MM.1S (cell line): ENCODE data around the gene ITGA11.

Experiments
- DNase-seq: peaks from one replicate; pipeline ENCODE4 v3.0.0-alpha.2; 2015
- H2AFZ ChIP-seq: fragments of 300-600 bp; sonication (generic); 2 replicates; pipeline ENCODE4 v1.6.0; 2016; ENCODE audit warnings: antibody characterized with exemption, low read length
- H3F3A ChIP-seq: fragments of 300-600 bp; sonication (generic); 2 replicates; pipeline ENCODE4 v1.6.1; 2016; ENCODE audit warnings: mild to moderate bottlenecking, antibody characterized with exemption, low read length, moderate library complexity, mixed read lengths; ENCODE audit not compliant: insufficient read depth
- H3K27ac ChIP-seq: fragments of 300-600 bp; sonication (generic); 2 replicates; pipeline ENCODE4 v1.5.1; 2016; ENCODE audit warnings: mild to moderate bottlenecking, low read length
- H3K27me3 ChIP-seq: fragments of 300-600 bp; sonication (generic); replicated peaks from 2 replicates; pipeline ENCODE4 v1.6.0; 2016; ENCODE audit warnings: low read length; ENCODE audit not compliant: insufficient read depth
- H3K36me3 ChIP-seq: fragments of 300-600 bp; sonication (generic); replicated peaks from 2 replicates; pipeline ENCODE4 v1.6.1; 2016; ENCODE audit warnings: mild to moderate bottlenecking, low read length, mixed read lengths; ENCODE audit not compliant: insufficient read depth
- H3K4me1 ChIP-seq: fragments of 300-600 bp; sonication (generic); 2 replicates; pipeline ENCODE4 v1.6.1; 2016; ENCODE audit warnings: low read length, mixed read lengths
- H3K4me2 ChIP-seq: fragments of 300-600 bp; sonication (generic); 2 replicates; pipeline ENCODE4 v1.6.0; 2016; ENCODE audit warnings: low read depth, low read length
- H3K4me3 ChIP-seq: fragments of 300-600 bp; sonication (generic); 2 replicates; pipeline ENCODE4 v1.5.1; 2016; ENCODE audit warnings: low read length, mixed read lengths
- H3K79me2 ChIP-seq: fragments of 300-600 bp; sonication (generic); 2 replicates; pipeline ENCODE4 v1.6.1; 2016; ENCODE audit warnings: mixed run types, low read length, mixed read lengths
- H3K9ac ChIP-seq: fragments of 300-600 bp; sonication (generic); 2 replicates; pipeline ENCODE4 v1.6.1; 2016; ENCODE audit warnings: low read length, mixed read lengths
- H3K9me2 ChIP-seq: fragments of 300-600 bp; sonication (generic); replicated peaks from 2 replicates; pipeline ENCODE4 v1.6.1; 2016; ENCODE audit warnings: mild to moderate bottlenecking, low read length, mixed read lengths; ENCODE audit not compliant: insufficient read depth
- H3K9me3 ChIP-seq: fragments of 300-600 bp; sonication (generic); replicated peaks from 2 replicates; pipeline ENCODE4 v1.6.1; 2016; ENCODE audit warnings: mild to moderate bottlenecking, low read length, mixed read lengths; ENCODE audit not compliant: insufficient read depth
- H4K20me1 ChIP-seq: fragments of 300-600 bp; sonication (generic); 2 replicates; pipeline ENCODE4 v1.6.1; 2016; ENCODE audit warnings: mild to moderate bottlenecking, low read length, moderate library complexity, mixed read lengths; ENCODE audit not compliant: insufficient read depth
- EZH2 ChIP-seq: fragments of 300-600 bp; sonication (generic); optimal IDR thresholded peaks from 2 replicates; pipeline ENCODE3; 2017; ENCODE audit warnings: low read depth, mild to moderate bottlenecking, antibody characterized with exemption, low read length, mixed read lengths
- EZH2phosphoT487 ChIP-seq: fragments of 300-600 bp; sonication (generic); IDR thresholded peaks from 2 replicates; pipeline ENCODE4 v1.6.1; 2018; ENCODE audit warnings: antibody characterized with exemption, low read length
- TF ChIP-seq, protein P1 (sequence below): fragments of 300-600 bp; sonication (generic); IDR thresholded peaks from 2 replicates; pipeline ENCODE4 v1.5.1; 2016; ENCODE audit warnings: antibody characterized with exemption, low read length, mixed read lengths

ITGA11 gene

GRCh38 chr15:68330416-68330815 is 101.5 kb downstream of the ITGA11 start:
- H3K9ac ChIP-seq: no peak overlapping the region
- no peaks in the 10 kb centered on the region for H3K4me1 ChIP-seq
- H3F3A ChIP-seq: no peaks in the 10 kb centered on the region
- no peak overlapping the region for H3K4me3 ChIP-seq
- no peaks in the 10 kb centered on the region for H4K20me1 ChIP-seq
- no peaks in the 10 kb centered on the region for H3K79me2 ChIP-seq
- no peaks in the 10 kb centered on the region for H3K9me3 ChIP-seq
- no peak overlapping the region for H2AFZ ChIP-seq
- H3K9me2 ChIP-seq: no peaks in the 10 kb centered on the region
- TF ChIP-seq EZH2: no peak
- TF ChIP-seq EZH2phosphoT487: no peak
- TF ChIP-seq, protein P1, sequence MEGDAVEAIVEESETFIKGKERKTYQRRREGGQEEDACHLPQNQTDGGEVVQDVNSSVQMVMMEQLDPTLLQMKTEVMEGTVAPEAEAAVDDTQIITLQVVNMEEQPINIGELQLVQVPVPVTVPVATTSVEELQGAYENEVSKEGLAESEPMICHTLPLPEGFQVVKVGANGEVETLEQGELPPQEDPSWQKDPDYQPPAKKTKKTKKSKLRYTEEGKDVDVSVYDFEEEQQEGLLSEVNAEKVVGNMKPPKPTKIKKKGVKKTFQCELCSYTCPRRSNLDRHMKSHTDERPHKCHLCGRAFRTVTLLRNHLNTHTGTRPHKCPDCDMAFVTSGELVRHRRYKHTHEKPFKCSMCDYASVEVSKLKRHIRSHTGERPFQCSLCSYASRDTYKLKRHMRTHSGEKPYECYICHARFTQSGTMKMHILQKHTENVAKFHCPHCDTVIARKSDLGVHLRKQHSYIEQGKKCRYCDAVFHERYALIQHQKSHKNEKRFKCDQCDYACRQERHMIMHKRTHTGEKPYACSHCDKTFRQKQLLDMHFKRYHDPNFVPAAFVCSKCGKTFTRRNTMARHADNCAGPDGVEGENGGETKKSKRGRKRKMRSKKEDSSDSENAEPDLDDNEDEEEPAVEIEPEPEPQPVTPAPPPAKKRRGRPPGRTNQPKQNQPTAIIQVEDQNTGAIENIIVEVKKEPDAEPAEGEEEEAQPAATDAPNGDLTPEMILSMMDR: no peak
- no peak for DNase-seq
- H3K4me2 ChIP-seq: no peak overlapping the region
- H3K36me3 ChIP-seq: no peaks in the 10 kb centered on the region
- no peak overlapping the region for H3K27ac ChIP-seq
- H3K27me3 ChIP-seq: 0 out of 2 replicates have a peak, but pooled peaks cover 3% of the 10 kb centered on the region

DNA sequence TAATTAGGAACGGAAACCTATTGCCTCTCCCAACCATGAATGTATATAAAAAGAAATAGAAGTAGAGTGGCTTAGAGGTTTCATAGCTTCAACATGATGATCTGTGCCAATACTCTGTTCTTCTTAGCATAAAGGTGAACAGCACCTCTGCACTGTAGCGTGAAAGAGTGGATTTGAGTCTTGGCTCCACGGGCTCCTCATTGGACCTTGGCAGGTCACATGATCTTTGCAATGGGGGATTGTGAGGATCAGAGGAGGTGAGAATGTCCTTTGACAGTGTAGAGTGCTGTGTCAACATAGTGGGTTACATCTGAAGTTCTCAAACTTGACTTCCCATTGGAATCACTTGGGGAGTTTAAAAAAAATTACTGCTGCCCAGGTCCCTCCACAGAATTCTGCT is 103.0 kb downstream of the ITGA11 start:
- Histone ChIP-seq H3K9me2 (no peaks in the 10 kb centered on the region), H3K4me2 (no peak overlapping the region), H3F3A (no peaks in the 10 kb centered on the region), H2AFZ (no peak overlapping the region), H3K9me3 (no peaks in the 10 kb centered on the region), H3K4me3 (no peak overlapping the region), H3K27ac (no peak overlapping the region), H3K27me3 (0 out of 2 replicates have a peak, but pooled peaks cover 3% of the 10 kb centered on the region), H3K4me1 (no peaks in the 10 kb centered on the region), H4K20me1 (no peaks in the 10 kb centered on the region), H3K79me2 (no peaks in the 10 kb centered on the region), H3K9ac (no peak overlapping the region), H3K36me3 (no peaks in the 10 kb centered on the region)
- TF ChIP-seq EZH2 (no peak), EZH2phosphoT487 (no peak)
- TF ChIP-seq, protein P1: no peak
- DNase-seq: no peak

DNA sequence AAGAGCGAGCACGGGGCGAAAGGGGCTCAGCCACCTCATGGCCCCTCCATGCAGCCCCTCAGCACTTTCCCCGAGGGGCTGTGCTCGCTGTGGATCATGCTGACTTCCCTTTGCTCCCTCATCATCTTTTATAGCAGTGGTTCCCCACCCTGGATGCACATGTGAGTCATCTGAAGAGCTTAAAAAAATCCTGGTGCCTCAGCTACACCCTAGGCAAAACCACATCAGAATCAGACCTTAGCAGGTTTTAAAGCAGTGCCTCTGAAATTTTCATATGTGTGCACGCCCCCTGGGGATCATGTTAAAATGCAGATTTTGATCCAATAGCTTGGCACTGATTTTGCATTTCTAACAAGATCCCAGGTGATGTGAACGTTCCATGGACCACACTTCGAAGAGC is 103.5 kb downstream of the ITGA11 start:
- Histone ChIP-seq H3K9ac (no peak overlapping the region), H3K27me3 (0 out of 2 replicates have a peak, but pooled peaks cover 3% of the 10 kb centered on the region), H3K36me3 (no peaks in the 10 kb centered on the region), H3K9me2 (no peaks in the 10 kb centered on the region), H3K4me1 (no peaks in the 10 kb centered on the region), H3K9me3 (no peaks in the 10 kb centered on the region), H3K4me2 (no peak overlapping the region), H3F3A (no peaks in the 10 kb centered on the region), H3K27ac (no peak overlapping the region), H3K79me2 (no peaks in the 10 kb centered on the region), H3K4me3 (no peak overlapping the region), H2AFZ (no peak overlapping the region), H4K20me1 (no peaks in the 10 kb centered on the region)
- no peak for DNase-seq
- TF ChIP-seq EZH2: no peak
- TF ChIP-seq EZH2phosphoT487: no peak
- TF ChIP-seq, protein P1: no peak
